Epithelial cell of esophagus (primary cell): ENCODE measurements around the gene TCP1.

Experiments used
- DNase-seq: peaks from one replicate; pipeline ENCODE4 v3.0.0; 2010; ENCODE audit warnings: low read depth
- H3K4me3 ChIP-seq: 2 replicates; pipeline ENCODE4 v1.5.1; 2011; ENCODE audit warnings: mild to moderate bottlenecking, low read length, control low read depth
- CTCF ChIP-seq: IDR thresholded peaks from 2 replicates; pipeline ENCODE4 v1.5.1; 2011; ENCODE audit warnings: low read depth, mild to moderate bottlenecking, low read length, control low read depth, inconsistent platforms; ENCODE audit not compliant: insufficient read depth; ENCODE audit errors: missing control alignments

The TCP1 gene

GRCh38 chr6:159832946-159833345 is 43.5 kb upstream of the TCP1 start:
- TF ChIP-seq CTCF: peak; percentile 17
- H3K4me3 ChIP-seq: no peak overlapping the region
- peak; percentile 29 for DNase-seq

DNA sequence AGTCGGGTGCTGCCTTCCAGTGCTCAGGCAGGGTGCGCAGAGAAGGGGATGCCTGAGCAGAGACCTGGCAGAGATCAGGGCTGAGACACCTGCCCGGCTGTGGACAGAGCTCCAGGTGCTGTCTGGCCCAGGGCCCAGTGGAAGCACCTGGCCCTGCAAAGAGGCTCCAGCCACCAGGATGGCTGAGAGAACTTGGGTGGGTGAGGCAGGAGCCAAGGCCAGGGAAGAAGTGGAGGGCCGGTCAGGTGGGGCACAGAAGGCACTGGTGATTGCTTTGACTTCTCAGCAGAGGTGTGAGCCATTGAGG is 41.9 kb upstream of the TCP1 start:
- H3K4me3 ChIP-seq: no peak overlapping the region
- DNase-seq: no peak
- no peak for TF ChIP-seq CTCF

GRCh38 chr6:159830501-159831372 is 41.3 kb upstream of the TCP1 start:
- TF ChIP-seq CTCF: no peak
- no peak overlapping the region for H3K4me3 ChIP-seq
- no peak for DNase-seq

DNA sequence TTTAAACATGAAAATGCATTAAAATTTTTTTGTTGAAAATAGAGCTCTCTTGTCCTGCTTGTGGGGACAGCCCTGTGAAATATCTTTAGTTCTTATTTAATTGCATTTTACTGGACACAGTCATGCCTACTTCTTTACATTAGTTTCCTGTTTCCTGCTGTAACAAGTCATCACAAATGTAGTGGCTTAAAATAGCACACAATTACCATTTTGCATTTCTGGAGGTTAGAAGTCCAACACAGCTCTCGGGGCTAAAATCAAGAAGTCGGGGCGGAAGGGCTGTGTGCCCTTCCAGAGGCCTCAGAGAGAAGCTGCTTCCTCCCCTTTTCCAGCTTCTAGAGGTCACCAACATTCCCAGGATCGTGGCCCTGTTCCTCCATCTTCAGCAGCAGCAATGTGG is 40.1 kb upstream of the TCP1 start:
- DNase-seq: peak; percentile 37
- no peak overlapping the region for H3K4me3 ChIP-seq
- TF ChIP-seq CTCF: no peak

GRCh38 chr6:159828074-159828473 is 38.7 kb upstream of the TCP1 start:
- no peak overlapping the region for H3K4me3 ChIP-seq
- no peak for DNase-seq

GRCh38 chr6:159826968-159827647 is 37.7 kb upstream of the TCP1 start:
- TF ChIP-seq CTCF: no peak
- DNase-seq: no peak
- no peak overlapping the region for H3K4me3 ChIP-seq

More at GRCh38 chr6:159828074-159828473, 38.7 kb upstream of the TCP1 start:
- TF ChIP-seq CTCF: no peak
